A673 (cell line): ENCODE results near the gene MICAL3. TPM values are rescaled to one million over a fixed set of nuclear protein-coding genes. Genes with fewer than 3 reads are reported as not detected.

ENCODE experiments used
- BruUV-seq: library from RNA; stranded (reverse); fragments of 400-500 nt; replicated peaks from 2 replicates; lab custom pipeline; 2021; lab: Mats Ljungman, UMichigan
- CTCF ChIA-PET: fragments of 300-600 bp; sonication (Branson Sonifier 250); formaldehyde crosslinking; loops from one replicate; lab custom pipeline; 2022; ENCODE audit warnings: antibody characterized with exemption; lab: Charles Lee
- POLR2A ChIA-PET: fragments of 300-600 bp; sonication (Branson Sonifier 250); formaldehyde crosslinking; loops from one replicate; lab custom pipeline; 2022; ENCODE audit warnings: antibody characterized with exemption; ENCODE audit not compliant: low non-redundant PET; lab: Charles Lee
- DNase-seq: peaks from one replicate; pipeline ENCODE4 v3.0.0-alpha.2; 2015; ENCODE audit warnings: low spot score
- H3K27ac ChIP-seq: fragments of 200-600 bp; sonication (generic); 2 replicates; pipeline ENCODE4 v1.5.1; 2016; ENCODE audit warnings: mixed run types, low read depth, mild to moderate bottlenecking, mixed read lengths, antibody characterized with exemption, low read length; ENCODE audit not compliant: poor library complexity, severe bottlenecking
- H3K27me3 ChIP-seq: fragments of 200-600 bp; sonication (generic); replicated peaks from 2 replicates; pipeline ENCODE4 v1.6.1; 2017; ENCODE audit warnings: mixed run types, low read depth, mild to moderate bottlenecking, mixed read lengths, antibody characterized with exemption, low read length; ENCODE audit not compliant: insufficient read depth, poor library complexity
- H3K36me3 ChIP-seq: fragments of 200-600 bp; sonication (generic); 2 replicates; pipeline ENCODE4 v1.6.1; 2016; ENCODE audit warnings: mixed run types, mild to moderate bottlenecking, mixed read lengths, antibody characterized with exemption, low read length; ENCODE audit not compliant: insufficient read depth, poor library complexity, severe bottlenecking
- H3K4me1 ChIP-seq: fragments of 200-600 bp; sonication (generic); 2 replicates; pipeline ENCODE4 v1.6.1; 2017; ENCODE audit warnings: mixed run types, mild to moderate bottlenecking, mixed read lengths, antibody characterized with exemption, low read length; ENCODE audit not compliant: insufficient read depth, poor library complexity, severe bottlenecking
- H3K4me3 ChIP-seq: fragments of 200-600 bp; sonication (generic); 2 replicates; pipeline ENCODE4 v1.5.1; 2016; ENCODE audit warnings: low read depth, mixed run types, mild to moderate bottlenecking, mixed read lengths, low read length; ENCODE audit not compliant: poor library complexity, severe bottlenecking
- H3K9me3 ChIP-seq: fragments of 200-600 bp; sonication (generic); 2 replicates; pipeline ENCODE4 v1.6.1; 2016; ENCODE audit warnings: mixed run types, low read depth, mild to moderate bottlenecking, mixed read lengths, antibody characterized with exemption, low read length; ENCODE audit not compliant: poor library complexity, severe bottlenecking
- CTCF ChIP-seq: fragments of 300-800, 200-600 bp; sonication (generic); conservative IDR thresholded peaks from 2 replicates; pipeline ENCODE4 v1.5.1; 2017; ENCODE audit warnings: low read depth, mild to moderate bottlenecking, antibody characterized with exemption, low read length, moderate library complexity, mixed read lengths
- EZH2 ChIP-seq: fragments of 200-600 bp; sonication (generic); IDR thresholded peaks from 2 replicates; pipeline ENCODE4 v1.6.1; 2017; ENCODE audit warnings: borderline replicate concordance, low read depth, mild to moderate bottlenecking, mixed read lengths, antibody characterized with exemption, low read length; ENCODE audit not compliant: poor library complexity, severe bottlenecking
- intact Hi-C: fragments of 100-400 bp; cut with micrococcal nuclease; formaldehyde crosslinking; loops from one replicate; pipeline ENCODE4 v1.10.0; 2022; ENCODE audit not compliant: unreplicated experiment
- total RNA-seq: library from RNA; stranded (reverse); gene quantifications from 2 replicates; pipeline ENCODE4 v1.2.3, GENCODE V29; 2021

The MICAL3 gene
- total RNA-seq, 1 experiment from 2014 or later = 63.6 TPM

GRCh38 chr22:17796695-17797094 is 227.7 kb downstream of the MICAL3 start:
- CTCF ChIA-PET = no interaction called here
- intact Hi-C loops = no loop called here
- H3K36me3 ChIP-seq = no peaks in the 10 kb centered on the region
- no peaks in the 10 kb centered on the region for H3K9me3 ChIP-seq
- TF ChIP-seq CTCF = no peak
- POLR2A ChIA-PET = no interaction called here
- no TSS peak for BruUV-seq
- no peak overlapping the region for H3K27ac ChIP-seq
- no peak for DNase-seq
- H3K4me3 ChIP-seq = no peak overlapping the region
- H3K27me3 ChIP-seq = no peaks in the 10 kb centered on the region
- no peaks in the 10 kb centered on the region for H3K4me1 ChIP-seq

GRCh38 chr22:17795661-17796548 is 228.5 kb downstream of the MICAL3 start:
- Histone ChIP-seq H3K27ac (no peak overlapping the region), H3K9me3 (no peaks in the 10 kb centered on the region), H3K4me1 (no peaks in the 10 kb centered on the region), H3K27me3 (no peaks in the 10 kb centered on the region), H3K36me3 (no peaks in the 10 kb centered on the region), H3K4me3 (no peak overlapping the region)
- POLR2A ChIA-PET = no interaction called here
- TF ChIP-seq CTCF (no peak), EZH2 (no peak)
- no peak for DNase-seq
- intact Hi-C loops = no loop called here
- CTCF ChIA-PET = no interaction called here
- BruUV-seq = no TSS peak

- POLR2A ChIA-PET = no interaction called here
- CTCF ChIA-PET = no interaction called here
- DNase-seq = no peak
- no peaks in the 10 kb centered on the region for H3K9me3 ChIP-seq
- no peaks in the 10 kb centered on the region for H3K36me3 ChIP-seq
- no peaks in the 10 kb centered on the region for H3K4me1 ChIP-seq
- intact Hi-C loops = no loop called here
- H3K4me3 ChIP-seq = no peak overlapping the region
- no peaks in the 10 kb centered on the region for H3K27me3 ChIP-seq
- TF ChIP-seq CTCF (no peak), EZH2 (no peak)
- no peak overlapping the region for H3K27ac ChIP-seq
- BruUV-seq = no TSS peak
Measured at GRCh38 chr22:17794726-17795542, 229.4 kb downstream of the MICAL3 start.
